GM21515 (cell line): ENCODE data around the gene OR4C12.
"Not testable (repeated sequence)": the region's sequence is repeated elsewhere in the genome, so short reads cannot be mapped to it uniquely, and the experiment has no call there.

Source experiments
- ATAC-seq: cut with Tn5 transposase; IDR thresholded peaks from one replicate; pipeline ENCODE4 v1.9.1; 2021; ENCODE audit not compliant: unreplicated experiment

OR4C12 gene

DNA sequence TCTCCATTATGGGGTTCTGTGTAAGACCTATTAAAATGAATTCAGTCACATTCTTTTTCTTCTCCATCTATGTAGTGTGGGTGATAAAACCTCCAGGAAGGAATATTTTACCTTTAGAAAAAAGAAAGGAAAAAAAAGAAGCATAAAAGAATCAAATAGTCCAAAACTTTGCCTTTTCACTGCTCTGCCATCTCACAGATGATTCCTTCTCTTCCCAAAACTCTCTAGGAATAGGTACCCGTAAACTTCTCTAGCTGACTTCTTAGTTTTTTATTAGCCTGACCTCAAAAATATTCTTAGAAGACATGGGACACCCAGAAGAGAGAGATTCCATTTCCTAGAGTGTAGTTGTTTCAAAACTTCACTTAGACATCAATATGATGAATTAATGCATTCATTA lies at the start of gene OR4C12:
TSS of gene OR4C12 (minus strand) at position 101 of the 400 bp plus-strand sequence. CDS start at position 67, 34 bp downstream.
- not testable (repeated sequence) for ATAC-seq

DNA sequence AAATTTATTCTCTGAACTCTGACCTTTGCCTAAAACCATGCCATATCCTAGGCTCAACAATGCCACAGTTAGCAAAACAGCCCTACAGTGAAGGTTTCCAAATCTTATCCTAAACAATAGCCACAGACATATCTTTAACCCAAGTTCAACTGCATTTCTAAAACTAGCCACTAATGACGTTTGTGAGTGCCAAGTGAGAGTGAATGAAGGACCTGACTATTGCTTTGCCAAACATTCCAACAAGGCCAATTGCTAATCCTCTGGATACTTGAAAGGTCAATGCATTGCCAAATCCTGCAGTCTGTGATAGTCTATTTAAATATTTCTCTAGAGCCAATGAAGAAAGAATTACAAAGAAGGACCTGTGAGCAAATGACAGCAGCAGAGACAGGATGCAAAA lies 47.9 kb upstream of the OR4C12 start:
- ATAC-seq: no peak

DNA sequence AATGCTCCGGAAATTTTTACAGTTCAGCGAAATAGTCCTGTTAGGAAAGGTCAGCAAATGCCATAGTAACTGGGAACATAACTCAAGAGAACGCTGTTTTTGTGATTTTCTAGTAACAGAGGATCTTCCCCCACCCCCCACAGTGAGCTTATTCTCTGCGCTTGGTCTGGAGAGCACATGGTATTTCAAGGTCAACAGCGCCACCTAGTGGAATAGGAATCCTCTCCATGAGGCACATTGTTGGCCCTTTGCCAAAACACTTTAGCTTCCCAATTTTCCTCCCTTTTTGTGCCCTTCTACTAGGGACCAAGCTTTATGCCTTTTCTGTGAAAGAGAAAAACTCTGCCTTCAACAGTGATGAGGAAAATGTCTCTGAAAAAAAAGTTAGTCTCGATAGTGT lies 13.2 kb upstream of the OR4C12 start:
- no peak for ATAC-seq

DNA sequence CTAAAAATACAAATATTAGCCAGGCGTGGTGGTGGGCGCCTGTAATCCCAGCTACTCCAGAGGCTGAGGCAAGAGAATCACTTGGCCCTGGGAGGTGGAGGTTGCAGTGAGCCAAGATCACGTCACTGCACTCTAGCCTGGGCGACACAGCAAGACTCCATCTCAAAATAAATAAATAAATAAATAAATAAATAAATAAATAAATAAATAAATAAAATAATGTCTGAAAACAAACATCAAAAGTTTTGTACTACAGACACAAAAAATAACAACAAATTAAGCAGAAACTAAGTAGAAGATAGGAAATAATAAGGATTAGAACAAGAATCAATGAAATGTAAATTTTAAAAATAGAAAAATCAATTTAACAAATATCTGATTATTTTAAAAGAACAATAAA lies 8.9 kb downstream of the OR4C12 start:
- ATAC-seq: not testable (repeated sequence)

DNA sequence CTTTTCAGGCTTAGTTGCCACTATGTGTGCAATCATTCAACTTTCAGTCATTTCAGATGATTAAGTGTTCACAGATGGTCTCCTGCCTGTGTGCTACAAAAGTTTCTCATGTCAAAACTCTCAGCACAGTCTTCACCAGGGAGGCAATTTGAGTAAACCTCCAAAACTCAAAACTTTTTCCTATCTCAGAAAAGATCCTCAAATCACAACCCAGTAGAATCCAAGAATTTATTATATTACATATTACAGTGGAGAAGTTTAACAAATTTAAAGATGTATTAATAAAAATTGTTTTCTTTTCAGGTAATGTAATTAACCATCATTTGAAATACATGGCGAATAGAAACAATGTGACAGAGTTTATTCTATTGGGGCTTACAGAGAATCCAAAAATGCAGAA lies 30.2 kb downstream of the OR4C12 start, which contains the start of gene OR4C13:
TSS of gene OR4C13 (plus strand) at position 301 of the 400 bp plus-strand sequence. CDS start at position 333, 32 bp downstream.
- ATAC-seq: no peak

DNA sequence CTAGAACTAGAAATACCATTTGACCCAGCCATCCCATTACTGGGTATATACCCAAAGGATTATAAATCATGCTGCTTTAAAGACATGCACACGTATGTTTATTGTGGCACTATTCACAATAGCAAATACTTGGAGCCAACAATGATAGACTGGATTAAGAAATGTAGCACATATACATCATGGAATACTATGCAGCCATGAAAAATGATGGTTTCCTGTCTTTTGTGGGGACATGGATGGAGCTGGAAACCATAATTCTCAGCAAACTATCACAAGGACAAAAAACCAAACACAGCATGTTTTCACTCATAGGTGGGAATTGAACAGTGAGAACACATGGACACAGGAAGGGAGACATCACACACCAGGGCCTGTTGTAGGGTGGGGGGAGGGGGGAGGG lies 33.6 kb downstream of the OR4C12 start:
- ATAC-seq: not testable (repeated sequence)
